Keratinocyte (primary cell): ENCODE measurements around the gene FLYWCH1. TPM values are rescaled to one million over a fixed set of nuclear protein-coding genes. Genes with fewer than 3 reads are reported as not detected.

Experiments
- DNase-seq: peaks from one replicate; pipeline ENCODE4 v3.0.0-alpha.2; 2011; ENCODE audit warnings: low read depth, missing footprints, low spot score
- FAIRE-seq: peaks from 2 replicates; lab custom pipeline; 2011; peaks lifted over from hg19 to GRCh38; lab: Jason Lieb, UNC
- H2AFZ ChIP-seq: 2 replicates; pipeline ENCODE4 v1.6.0; 2012; ENCODE audit warnings: low read length, control low read depth, inconsistent platforms; ENCODE audit not compliant: control insufficient read depth
- H3K27ac ChIP-seq: 2 replicates; pipeline ENCODE4 v1.5.1; 2011; ENCODE audit warnings: low read length; ENCODE audit not compliant: control insufficient read depth, insufficient read depth
- H3K27me3 ChIP-seq: 3 replicates; pipeline ENCODE4 v1.6.0; 2011; ENCODE audit warnings: low read length; ENCODE audit not compliant: control insufficient read depth, insufficient read depth; ENCODE audit errors: extremely low read depth
- H3K36me3 ChIP-seq, 2 experiments: 2 replicates in 1 of 2; 3 replicates in 1 of 2; pipeline ENCODE4 v1.5.1; 2011; ENCODE audit warnings: low read length in 2 of 2, mild to moderate bottlenecking in 1 of 2; ENCODE audit not compliant: control insufficient read depth in 2 of 2, insufficient read depth in 2 of 2; ENCODE audit errors: extremely low read depth in 1 of 2
- H3K4me1 ChIP-seq: 3 replicates; pipeline ENCODE4 v1.5.1; 2011; ENCODE audit warnings: low read length; ENCODE audit not compliant: control insufficient read depth, insufficient read depth; ENCODE audit errors: extremely low read depth
- H3K4me2 ChIP-seq: 3 replicates; pipeline ENCODE4 v1.6.0; 2011; ENCODE audit warnings: low read depth, low read length; ENCODE audit not compliant: control insufficient read depth, insufficient read depth; ENCODE audit errors: extremely low read depth
- H3K4me3 ChIP-seq, 3 experiments: fragments of 200-600 bp in 1 of 3; sonication (generic) in 1 of 3; 2 replicates in 2 of 3; 3 replicates in 1 of 3; pipeline ENCODE4 v1.5.1; 2011 to 2016; ENCODE audit warnings: low read length in 3 of 3, mild to moderate bottlenecking in 3 of 3, control low read depth in 2 of 3, inconsistent platforms in 1 of 3, low read depth in 1 of 3, mixed read lengths in 1 of 3, mixed run types in 1 of 3, moderate library complexity in 1 of 3; ENCODE audit not compliant: control insufficient read depth in 2 of 3, insufficient read depth in 2 of 3; ENCODE audit errors: extremely low read depth in 1 of 3
- H3K79me2 ChIP-seq: 2 replicates; pipeline ENCODE4 v1.6.0; 2012; ENCODE audit warnings: low read length; ENCODE audit not compliant: control insufficient read depth, insufficient read depth
- H3K9ac ChIP-seq: 3 replicates; pipeline ENCODE4 v1.6.0; 2011; ENCODE audit warnings: low read length; ENCODE audit not compliant: control insufficient read depth, insufficient read depth; ENCODE audit errors: extremely low read depth
- H3K9me1 ChIP-seq: 3 replicates; pipeline ENCODE4 v1.6.0; 2011; ENCODE audit warnings: low read length; ENCODE audit not compliant: control insufficient read depth, insufficient read depth; ENCODE audit errors: extremely low read depth
- H3K9me3 ChIP-seq: 2 replicates; pipeline ENCODE4 v1.5.1; 2012; ENCODE audit warnings: low read depth, low read length; ENCODE audit not compliant: control insufficient read depth
- H4K20me1 ChIP-seq: 3 replicates; pipeline ENCODE4 v1.6.0; 2011; ENCODE audit warnings: low read length; ENCODE audit not compliant: control insufficient read depth, insufficient read depth; ENCODE audit errors: extremely low read depth
- CTCF ChIP-seq, 3 experiments: IDR thresholded peaks in 1 of 3; conservative IDR thresholded peaks in 1 of 3; optimal IDR thresholded peaks in 1 of 3; 2 replicates in 2 of 3; 3 replicates in 1 of 3; pipeline versions ENCODE3 to v1.5.1; 2011; ENCODE audit warnings: low read length in 3 of 3, mild to moderate bottlenecking in 3 of 3, moderate library complexity in 2 of 3, control low read depth in 1 of 3, inconsistent platforms in 1 of 3; ENCODE audit not compliant: insufficient read depth in 2 of 3; ENCODE audit errors: extremely low read depth in 1 of 3
- EZH2 ChIP-seq: IDR thresholded peaks from one replicate; pipeline ENCODE4 v1.6.1; 2012; ENCODE audit warnings: inconsistent platforms, mild to moderate bottlenecking, low read length, moderate library complexity
- dilution Hi-C: fragments of 300-500 bp; cut with MboI; formaldehyde crosslinking; loops from one replicate; pipeline ENCODE4 v1.7.0; 2020; ENCODE audit warnings: low sequenced_read_pairs; ENCODE audit not compliant: extremely low pct_ligation_motif_present
- polyA plus RNA-seq, 5 experiments: library from polyadenylated mRNA; depleted of rRNA in 3 of 5; stranded (reverse) in 3 of 5; stranded (forward) in 1 of 5; unstranded in 1 of 5; fragments of >200 nt; gene quantifications; 1 replicate in 1 of 5; 2 replicates in 3 of 5; 3 replicates in 1 of 5; pipeline versions ENCODE4 v1.2.1 to v1.2.3, GENCODE V29; 2011 to 2012; ENCODE audit warnings: missing spikeins in 2 of 5, low read depth in 1 of 5, low replicate concordance in 1 of 5

Gene FLYWCH1
- polyA plus RNA-seq, 1 donor (not counting 4 experiments of a cell fraction or from before 2014, with no cell fraction given): 16.2 TPM

GRCh38 chr16:2899564-2900072 is 12.1 kb upstream of the FLYWCH1 start:
- dilution Hi-C loops: no loop called here
- no peak for TF ChIP-seq EZH2
- TF ChIP-seq CTCF (optimal IDR thresholded peaks at IDR 0.05 in 1 of 3, IDR thresholded peaks at IDR 0.05 in 1 of 3, conservative IDR thresholded peaks at IDR 0.05 in 1 of 3; ENCODE audit: extremely low read depth in 1 of 3, insufficient read depth in 2 of 3, low read length in 3 of 3): no peak
- H3K27me3 ChIP-seq: no peaks in the 10 kb centered on the region
- H3K36me3 ChIP-seq: peaks cover 7 to 8% of the 10 kb centered on the region in 2 experiments
- H4K20me1 ChIP-seq: no peaks in the 10 kb centered on the region
- no peak overlapping the region for H3K4me2 ChIP-seq
- DNase-seq (no peak), FAIRE-seq (no peak)
- H3K27ac ChIP-seq: no peak overlapping the region
- no peak overlapping the region for H3K9ac ChIP-seq
- H2AFZ ChIP-seq: no peak overlapping the region
- H3K9me3 ChIP-seq: no peaks in the 10 kb centered on the region
- H3K4me3 ChIP-seq: no peak overlapping the region
- no peaks in the 10 kb centered on the region for H3K9me1 ChIP-seq
- peaks cover 4% of the 10 kb centered on the region for H3K4me1 ChIP-seq
- no peaks in the 10 kb centered on the region for H3K79me2 ChIP-seq

GRCh38 chr16:2900526-2901075 is 11.1 kb upstream of the FLYWCH1 start:
- Histone ChIP-seq H3K9ac (no peak overlapping the region), H3K4me2 (no peak overlapping the region), H3K36me3 (peaks cover 7% of the 10 kb centered on the region in 2 experiments), H4K20me1 (no peaks in the 10 kb centered on the region), H3K4me1 (peaks cover 4% of the 10 kb centered on the region), H3K9me1 (no peaks in the 10 kb centered on the region), H3K79me2 (no peaks in the 10 kb centered on the region), H2AFZ (no peak overlapping the region), H3K27ac (no peak overlapping the region), H3K27me3 (no peaks in the 10 kb centered on the region), H3K4me3 (no peak overlapping the region), H3K9me3 (no peaks in the 10 kb centered on the region)
- dilution Hi-C loops: no loop called here
- TF ChIP-seq EZH2: no peak
- no peak for TF ChIP-seq CTCF (optimal IDR thresholded peaks at IDR 0.05 in 1 of 3, IDR thresholded peaks at IDR 0.05 in 1 of 3, conservative IDR thresholded peaks at IDR 0.05 in 1 of 3; ENCODE audit: extremely low read depth in 1 of 3, insufficient read depth in 2 of 3, low read length in 3 of 3)
- DNase-seq (no peak), FAIRE-seq (no peak)
